Gastrocnemius medialis (tissue), 4 donors: ENCODE results near the gene UBE2E1.

Experiments used
- CTCF ChIP-seq, 5 experiments: fragments of 450-650 bp in 3 of 5; fragments of 200-600 bp in 2 of 5; sonication (generic) in 2 of 5; IDR thresholded peaks in 4 of 5; conservative IDR thresholded peaks in 1 of 5; 1 replicate in 4 of 5; 2 replicates in 1 of 5; pipeline ENCODE4 v1.5.1; 2016 to 2019; ENCODE audit warnings: antibody characterized with exemption in 5 of 5, mild to moderate bottlenecking in 3 of 5, moderate library complexity in 3 of 5
- POLR2A ChIP-seq, 2 donors: fragments of 450-650 bp; IDR thresholded peaks; one replicate each; pipeline ENCODE4 v1.6.1; 2017; ENCODE audit warnings: antibody characterized with exemption in 2 of 2, mild to moderate bottlenecking in 2 of 2, moderate library complexity in 2 of 2

DNA sequence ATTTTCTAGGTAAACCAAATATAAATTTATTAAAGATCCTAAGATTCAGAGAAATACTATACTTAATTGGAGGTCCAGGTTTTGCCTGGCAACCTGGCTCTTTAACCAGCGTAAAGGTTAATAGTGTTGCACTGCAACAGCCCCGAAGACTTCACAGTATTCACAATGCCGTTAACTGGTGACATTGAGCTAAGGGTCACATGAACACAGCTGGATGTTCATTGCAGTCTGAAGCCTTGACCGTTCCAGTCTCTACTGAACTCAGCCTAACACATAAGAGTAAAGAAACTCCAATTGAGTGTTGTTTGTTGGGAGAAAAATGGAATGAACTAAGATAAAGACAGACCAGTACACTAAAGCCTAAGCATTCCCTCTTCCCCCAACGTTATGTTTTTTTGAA lies 84.2 kb downstream of the UBE2E1 start:
- TF ChIP-seq POLR2A (IDR thresholded peaks at IDR 0.05) (no peak), CTCF (IDR thresholded peaks at IDR 0.05 in 4 of 5, conservative IDR thresholded peaks at IDR 0.05 in 1 of 5) (no peak)
